HCT116 (cell line): ENCODE measurements around the gene SSH2.

Experiments
- CEBPB ChIP-seq: IDR thresholded peaks from 2 replicates; pipeline ENCODE4 v1.6.1; 2012; ENCODE audit warnings: low read depth
- FOSL1 ChIP-seq: IDR thresholded peaks from 2 replicates; pipeline ENCODE4 v1.6.1; 2012; ENCODE audit warnings: low read depth
- JUND ChIP-seq: IDR thresholded peaks from 2 replicates; pipeline ENCODE4 v1.6.1; 2012
- POLR2A ChIP-seq: IDR thresholded peaks from 2 replicates; pipeline ENCODE4 v1.7.0; 2011; ENCODE audit warnings: borderline replicate concordance; ENCODE audit not compliant: insufficient read depth, insufficient read length; ENCODE audit errors: extremely low read depth
- POLR2AphosphoS5 ChIP-seq: IDR thresholded peaks from 2 replicates; pipeline ENCODE4 v1.6.1; 2011; ENCODE audit warnings: mild to moderate bottlenecking, low read depth, low read length, moderate library complexity
- RAD21 ChIP-seq: IDR thresholded peaks from 2 replicates; pipeline ENCODE4 v1.6.1; 2012; ENCODE audit warnings: low read depth, mild to moderate bottlenecking
- SIN3A ChIP-seq: IDR thresholded peaks from 2 replicates; pipeline ENCODE4 v1.6.1; 2012; ENCODE audit warnings: low read depth
- SRF ChIP-seq: IDR thresholded peaks from 2 replicates; pipeline ENCODE4 v1.6.1; 2012; ENCODE audit warnings: low read depth
- TCF7L2 ChIP-seq: IDR thresholded peaks from 2 replicates; pipeline ENCODE4 v1.7.0; 2011; ENCODE audit warnings: borderline replicate concordance, inconsistent platforms; ENCODE audit not compliant: insufficient read depth, insufficient read length; ENCODE audit errors: extremely low read depth
- YY1 ChIP-seq: IDR thresholded peaks from 2 replicates; pipeline ENCODE4 v1.6.1; 2011; ENCODE audit warnings: low read length, low read depth, moderate library complexity, mild to moderate bottlenecking; ENCODE audit not compliant: insufficient replicate concordance; ENCODE audit errors: extremely low read depth
- ZNF274 ChIP-seq: fragments of 200-500 bp; sonication (Bioruptor generic); IDR thresholded peaks from 2 replicates; pipeline ENCODE4 v1.6.1; 2014; ENCODE audit warnings: mild to moderate bottlenecking, low read depth, low read length, inconsistent platforms
- TF ChIP-seq, protein P1 (sequence below), 3 experiments: fragments of 200-600 bp in 1 of 3; sonication (generic) in 1 of 3; IDR thresholded peaks in 2 of 3; conservative IDR thresholded peaks in 1 of 3; 2 replicates each; pipeline ENCODE4 v1.5.1; 2012 to 2017; ENCODE audit warnings: low read depth in 2 of 3, low read length in 2 of 3, antibody characterized with exemption in 1 of 3, borderline replicate concordance in 1 of 3, control low read depth in 1 of 3, mild to moderate bottlenecking in 1 of 3, mixed read lengths in 1 of 3, mixed run types in 1 of 3, moderate library complexity in 1 of 3; ENCODE audit not compliant: insufficient read depth in 1 of 3
- TF ChIP-seq, protein P2 (sequence below): IDR thresholded peaks from 2 replicates; pipeline ENCODE4 v1.6.1; 2012

GRCh38 chr17:29624586-29624985 lies 305.4 kb downstream of the SSH2 start:
- TF ChIP-seq SIN3A (no peak), POLR2AphosphoS5 (no peak), POLR2A (no peak), RAD21 (no peak), JUND (no peak), YY1 (no peak), FOSL1 (no peak), ZNF274 (no peak), CEBPB (no peak), TCF7L2 (no peak), SRF (no peak)
- TF ChIP-seq, protein P1, sequence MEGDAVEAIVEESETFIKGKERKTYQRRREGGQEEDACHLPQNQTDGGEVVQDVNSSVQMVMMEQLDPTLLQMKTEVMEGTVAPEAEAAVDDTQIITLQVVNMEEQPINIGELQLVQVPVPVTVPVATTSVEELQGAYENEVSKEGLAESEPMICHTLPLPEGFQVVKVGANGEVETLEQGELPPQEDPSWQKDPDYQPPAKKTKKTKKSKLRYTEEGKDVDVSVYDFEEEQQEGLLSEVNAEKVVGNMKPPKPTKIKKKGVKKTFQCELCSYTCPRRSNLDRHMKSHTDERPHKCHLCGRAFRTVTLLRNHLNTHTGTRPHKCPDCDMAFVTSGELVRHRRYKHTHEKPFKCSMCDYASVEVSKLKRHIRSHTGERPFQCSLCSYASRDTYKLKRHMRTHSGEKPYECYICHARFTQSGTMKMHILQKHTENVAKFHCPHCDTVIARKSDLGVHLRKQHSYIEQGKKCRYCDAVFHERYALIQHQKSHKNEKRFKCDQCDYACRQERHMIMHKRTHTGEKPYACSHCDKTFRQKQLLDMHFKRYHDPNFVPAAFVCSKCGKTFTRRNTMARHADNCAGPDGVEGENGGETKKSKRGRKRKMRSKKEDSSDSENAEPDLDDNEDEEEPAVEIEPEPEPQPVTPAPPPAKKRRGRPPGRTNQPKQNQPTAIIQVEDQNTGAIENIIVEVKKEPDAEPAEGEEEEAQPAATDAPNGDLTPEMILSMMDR (IDR thresholded peaks at IDR 0.05 in 2 of 3, conservative IDR thresholded peaks at IDR 0.05 in 1 of 3; ENCODE audit: borderline replicate concordance in 1 of 3, insufficient read depth in 1 of 3, low read depth in 2 of 3, low read length in 2 of 3): no peak
- TF ChIP-seq, protein P2, sequence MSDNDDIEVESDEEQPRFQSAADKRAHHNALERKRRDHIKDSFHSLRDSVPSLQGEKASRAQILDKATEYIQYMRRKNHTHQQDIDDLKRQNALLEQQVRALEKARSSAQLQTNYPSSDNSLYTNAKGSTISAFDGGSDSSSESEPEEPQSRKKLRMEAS: no peak
